Stimulated activated CD4-positive, alpha-beta T cell treated with anti-CD3 and anti-CD28 coated beads, Interleukin-15, amount 100 ng/mL, for 1 hour (primary cell): ENCODE results near the gene NME4.

Experiments
- DNase-seq, 2 donors: peaks; one replicate each; pipeline ENCODE4 v3.0.0-alpha.2; 2020; ENCODE audit warnings: low read depth in 1 of 2, low spot score in 1 of 2

Gene NME4

DNA sequence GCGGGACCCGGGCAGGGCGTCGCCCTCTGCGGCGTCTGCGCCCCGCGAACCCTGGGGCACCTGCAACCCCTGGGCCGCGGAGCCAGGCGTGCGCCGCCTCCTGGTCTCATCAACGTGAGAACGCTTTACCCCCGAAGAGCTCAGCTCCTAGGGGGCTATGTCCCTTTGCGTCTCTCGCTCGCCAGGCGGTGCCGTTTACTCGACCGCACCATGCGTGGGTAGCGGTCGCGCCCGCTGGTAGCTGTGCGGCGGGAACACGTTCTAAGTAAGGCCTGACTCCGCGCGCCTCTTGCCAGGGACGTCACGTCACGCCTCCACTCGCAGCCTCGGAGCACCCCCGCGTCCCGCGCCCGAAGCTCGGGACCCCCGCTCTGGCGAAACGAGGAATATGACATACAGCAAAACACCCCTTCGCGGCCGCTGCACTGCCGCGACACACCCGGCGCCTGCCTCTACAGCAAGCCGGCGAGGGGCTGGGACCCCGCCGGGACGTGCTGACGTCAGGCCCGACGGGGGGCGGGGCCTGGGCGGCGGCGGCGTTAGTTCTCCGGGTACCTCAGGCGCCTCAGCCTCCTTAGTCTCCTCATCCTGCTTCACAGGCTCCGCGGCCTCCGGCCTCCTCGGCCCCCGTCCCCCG, 28.2 kb downstream of the NME4 start, which contains the start of gene RAB11FIP3:
TSS of gene RAB11FIP3 (plus strand) at position 568 of the 637 bp plus-strand sequence. CDS start 358 bp downstream, outside the sequence.
- peak; percentile 73 to 85 for DNase-seq

DNA sequence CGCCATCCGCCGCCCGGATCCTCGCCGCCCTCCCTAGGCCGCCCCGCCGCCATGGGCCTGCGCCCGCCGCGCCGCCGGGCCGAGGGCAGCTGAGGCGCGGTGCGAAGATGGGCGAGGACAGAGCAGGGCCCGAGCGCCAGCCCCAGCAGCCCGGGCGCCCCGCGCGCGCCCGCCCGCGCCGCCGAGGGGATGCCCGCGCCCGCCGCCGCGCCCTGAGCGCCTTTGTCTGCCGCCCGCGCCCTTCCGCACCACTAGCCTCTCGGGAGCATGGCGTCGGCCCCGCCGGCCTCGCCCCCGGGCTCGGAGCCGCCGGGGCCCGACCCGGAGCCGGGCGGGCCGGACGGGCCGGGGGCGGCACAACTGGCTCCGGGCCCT, 28.7 kb downstream of the NME4 start:
- peak in 1 of 2 donors; percentile 26 for DNase-seq

DNA sequence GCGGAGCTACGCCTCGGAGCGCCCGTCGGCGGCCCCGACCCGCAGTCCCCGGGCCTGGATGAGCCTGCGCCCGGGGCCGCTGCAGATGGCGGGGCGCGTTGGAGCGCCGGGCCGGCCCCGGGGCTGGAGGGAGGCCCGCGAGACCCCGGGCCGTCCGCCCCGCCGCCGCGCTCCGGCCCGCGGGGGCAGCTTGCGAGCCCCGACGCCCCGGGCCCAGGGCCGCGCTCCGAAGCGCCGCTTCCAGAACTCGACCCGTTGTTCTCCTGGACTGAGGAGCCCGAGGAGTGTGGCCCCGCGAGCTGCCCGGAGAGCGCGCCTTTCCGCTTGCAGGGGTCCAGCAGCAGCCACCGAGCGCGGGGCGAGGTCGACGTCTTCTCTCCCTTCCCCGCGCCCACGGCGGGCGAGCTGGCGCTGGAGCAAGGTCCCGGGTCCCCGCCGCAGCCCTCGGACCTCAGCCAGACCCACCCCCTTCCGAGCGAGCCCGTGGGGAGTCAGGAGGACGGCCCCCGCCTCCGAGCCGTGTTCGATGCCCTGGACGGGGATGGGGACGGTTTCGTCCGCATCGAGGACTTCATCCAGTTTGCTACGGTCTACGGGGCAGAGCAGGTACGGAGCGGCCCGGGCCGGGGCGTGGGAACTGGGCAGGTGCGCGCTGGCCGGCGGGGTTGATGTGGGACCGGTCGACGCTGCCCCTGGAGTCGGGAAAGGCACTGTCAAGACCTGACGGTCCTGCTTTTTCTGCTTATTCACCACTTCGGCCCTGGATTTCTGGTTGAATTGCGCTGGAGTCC, 29.3 kb downstream of the NME4 start:
- no peak for DNase-seq

DNA sequence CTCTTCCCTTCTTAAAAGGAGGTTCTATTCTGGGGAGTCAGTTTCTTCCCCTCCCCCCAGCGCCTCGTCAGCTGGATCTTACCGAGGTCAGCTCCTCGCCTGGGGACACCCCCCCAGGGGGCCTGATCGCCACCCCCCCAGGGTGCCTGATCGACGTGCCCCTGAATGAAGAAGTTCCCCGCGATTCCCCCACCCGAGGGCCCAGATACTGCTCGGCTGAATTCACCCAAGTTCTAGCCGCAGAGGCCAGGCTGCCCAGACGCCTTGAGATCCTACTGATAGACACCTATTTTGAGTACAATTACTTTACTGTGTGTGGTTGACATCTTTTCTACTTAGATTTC, 29.9 kb downstream of the NME4 start:
- DNase-seq = no peak

DNA sequence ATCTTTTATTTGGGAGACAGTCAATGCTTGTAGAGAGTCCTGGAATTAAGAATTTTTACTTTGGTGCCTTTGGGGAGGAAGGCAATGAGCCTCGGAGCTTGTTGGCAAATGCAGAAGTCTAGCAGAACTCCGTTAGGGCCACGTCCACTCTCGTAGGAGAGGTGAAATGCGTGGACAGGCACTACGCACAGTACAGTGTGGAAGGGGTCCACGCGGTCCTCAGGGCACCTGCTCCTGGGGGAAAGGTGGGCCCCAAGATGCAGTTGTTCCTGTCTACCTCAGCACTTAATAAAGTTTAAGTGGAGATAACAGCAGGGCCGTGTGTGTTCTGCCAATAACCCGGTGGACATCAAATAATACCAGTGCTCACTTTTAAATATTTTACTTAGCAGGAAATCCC, 30.3 kb downstream of the NME4 start:
- DNase-seq = no peak

DNA sequence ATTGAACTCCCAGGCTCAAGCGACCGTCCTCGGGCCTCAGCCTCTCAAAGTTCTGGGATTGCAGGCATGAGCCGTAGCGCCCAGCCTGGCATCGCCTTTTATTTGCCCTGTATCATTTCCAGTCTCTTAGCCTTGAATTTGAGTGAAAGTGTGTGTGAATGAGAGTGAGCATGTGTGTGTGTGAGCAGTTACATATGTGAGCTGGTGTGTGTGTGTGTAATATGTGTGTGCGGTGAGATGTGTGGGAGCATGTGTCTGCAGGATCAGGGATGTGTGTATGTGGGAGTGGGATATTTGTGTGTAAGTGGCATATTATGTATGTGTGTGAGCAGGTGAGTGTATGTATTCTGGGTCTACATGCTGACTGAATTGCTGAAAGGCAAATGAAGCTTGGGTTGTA, 33.9 kb downstream of the NME4 start:
- no peak for DNase-seq

DNA sequence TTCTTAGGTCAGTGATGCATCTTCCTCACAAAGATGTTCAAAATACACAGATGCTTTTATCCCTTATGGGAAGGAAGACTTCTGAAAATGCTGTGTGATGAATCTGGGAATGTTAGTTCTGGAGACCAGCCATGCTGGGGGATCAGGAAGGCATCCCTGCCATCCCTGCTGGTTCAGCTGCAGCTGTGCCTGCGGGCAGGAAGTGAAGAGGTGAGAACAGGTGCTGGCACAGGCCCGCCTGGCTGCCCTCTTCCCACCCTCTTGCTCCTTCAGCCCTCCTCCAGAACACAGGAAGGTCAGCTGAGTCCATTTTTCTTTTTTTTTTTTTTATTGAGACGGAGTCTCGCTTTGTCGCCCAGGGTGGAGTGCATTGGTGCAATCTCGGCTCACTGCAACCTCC, 43.6 kb downstream of the NME4 start:
- no peak for DNase-seq

DNA sequence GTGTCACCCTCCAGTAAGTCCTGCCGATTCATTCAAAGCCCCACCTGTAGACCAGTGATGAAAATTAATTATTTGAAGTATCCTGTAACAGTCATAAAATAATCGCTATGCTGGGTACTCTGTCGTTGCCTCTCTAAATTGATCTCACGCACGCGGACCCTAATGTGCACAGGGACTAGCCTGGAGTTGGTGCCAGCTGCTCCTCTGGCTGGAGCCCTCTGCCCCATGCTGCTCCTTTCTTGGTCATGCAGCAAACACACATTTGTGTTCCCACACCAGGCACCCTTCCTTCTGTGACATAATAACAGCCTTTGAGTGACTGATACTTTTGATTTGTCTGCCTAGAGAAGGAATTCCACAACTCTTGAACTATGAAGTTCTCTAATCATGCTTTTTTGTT, 44.4 kb downstream of the NME4 start:
- no peak for DNase-seq

DNA sequence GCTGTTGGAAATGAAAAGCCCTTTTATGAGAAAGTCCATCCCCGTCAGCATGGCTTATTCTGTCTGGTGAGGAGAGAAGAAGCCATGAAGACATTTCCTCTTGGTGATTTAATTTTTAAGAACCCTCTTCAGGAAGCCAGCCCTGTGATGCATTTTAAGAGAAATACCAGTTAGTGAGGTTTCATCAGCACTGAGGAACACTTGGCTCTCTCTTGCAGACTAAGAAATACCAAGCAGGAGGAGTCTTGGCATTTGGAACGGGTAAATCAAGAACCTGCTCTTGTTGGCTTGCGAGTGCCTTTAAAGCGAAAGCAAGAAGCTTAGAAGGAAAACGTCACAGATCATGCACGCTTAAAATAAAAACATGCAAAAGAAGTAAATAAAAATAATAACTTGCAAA, 46.0 kb downstream of the NME4 start:
- no peak for DNase-seq

DNA sequence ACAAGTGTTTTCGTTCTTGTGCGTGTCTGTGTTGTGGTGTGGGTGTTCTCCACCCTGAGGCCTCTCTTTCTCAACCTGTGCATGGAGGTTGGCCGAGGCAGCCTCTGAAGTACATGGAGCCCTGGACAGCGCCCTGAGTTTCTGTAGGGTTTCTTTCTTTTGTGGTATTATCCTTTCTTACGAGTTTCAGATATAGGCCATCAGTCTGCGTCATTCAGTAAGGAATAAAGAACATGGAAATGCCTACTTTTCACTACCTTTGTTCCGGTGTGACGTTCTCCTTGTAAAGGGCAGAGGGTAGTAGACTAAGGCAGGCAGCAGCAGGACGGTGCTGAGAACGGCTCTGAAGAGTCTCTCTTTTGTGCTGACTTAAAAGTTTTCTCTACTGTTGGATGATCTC, 47.0 kb downstream of the NME4 start:
- no peak for DNase-seq

DNA sequence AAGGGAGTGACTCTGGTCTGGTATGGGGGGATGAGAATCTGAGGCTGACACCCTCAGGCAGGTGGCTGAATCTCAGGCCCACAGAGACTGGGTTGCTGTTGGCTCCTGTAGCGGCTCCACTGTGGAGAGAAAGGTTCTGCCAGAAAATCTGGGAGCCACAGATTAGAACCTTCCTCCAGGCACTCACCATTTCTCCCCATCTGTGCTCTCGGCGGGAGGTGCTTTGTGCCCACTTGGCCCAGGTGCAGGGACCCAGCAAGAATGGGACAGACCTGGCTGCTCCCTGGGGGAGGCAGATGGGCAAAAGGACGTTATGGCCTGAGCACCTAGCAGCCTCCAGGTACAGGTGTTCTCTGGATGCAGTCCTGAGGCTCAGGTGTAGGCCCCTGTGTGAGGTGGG, 48.6 kb downstream of the NME4 start:
- no peak for DNase-seq
